Fibroblast of gingiva (primary cell): ENCODE results near the gene DNAJB11.

Experiments
- DNase-seq: peaks from one replicate; pipeline ENCODE4 v3.0.0-alpha.2; 2011; ENCODE audit warnings: low read depth

The DNAJB11 gene

DNA sequence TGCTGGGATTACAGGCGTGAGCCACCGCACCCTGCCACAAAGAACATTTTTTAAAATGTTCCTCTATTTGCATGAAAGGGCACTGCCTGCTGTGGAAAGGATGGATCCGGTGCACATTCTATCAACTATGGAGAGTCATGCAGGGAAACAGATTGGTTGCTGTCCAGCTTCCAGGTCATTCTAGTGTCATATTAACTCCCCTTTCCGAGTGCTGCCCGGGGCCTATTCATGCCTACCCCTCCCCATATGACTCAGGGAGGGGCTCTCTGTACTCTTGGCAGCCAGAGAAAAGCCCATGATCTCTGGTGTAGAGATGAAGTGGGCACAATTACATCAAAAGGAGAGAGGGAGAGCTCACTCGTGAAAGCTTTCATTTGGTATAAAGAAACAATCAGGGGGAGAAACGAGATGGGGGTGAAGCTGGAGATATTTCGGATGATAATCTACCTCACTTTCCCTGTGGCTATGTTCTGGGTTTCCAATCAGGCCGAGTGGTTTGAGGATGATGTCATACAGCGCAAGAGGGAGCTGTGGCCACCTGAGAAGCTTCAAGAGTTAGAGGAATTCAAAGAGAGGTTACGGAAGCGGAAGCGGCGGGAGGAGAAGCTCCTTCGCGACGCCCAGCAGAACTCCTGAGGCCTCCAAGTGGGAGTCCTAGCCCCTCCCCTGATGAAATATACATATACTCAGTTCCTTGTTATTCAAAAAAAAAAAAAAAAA is 26.2 kb downstream of the DNAJB11 start:
- DNase-seq, result no peak

DNA sequence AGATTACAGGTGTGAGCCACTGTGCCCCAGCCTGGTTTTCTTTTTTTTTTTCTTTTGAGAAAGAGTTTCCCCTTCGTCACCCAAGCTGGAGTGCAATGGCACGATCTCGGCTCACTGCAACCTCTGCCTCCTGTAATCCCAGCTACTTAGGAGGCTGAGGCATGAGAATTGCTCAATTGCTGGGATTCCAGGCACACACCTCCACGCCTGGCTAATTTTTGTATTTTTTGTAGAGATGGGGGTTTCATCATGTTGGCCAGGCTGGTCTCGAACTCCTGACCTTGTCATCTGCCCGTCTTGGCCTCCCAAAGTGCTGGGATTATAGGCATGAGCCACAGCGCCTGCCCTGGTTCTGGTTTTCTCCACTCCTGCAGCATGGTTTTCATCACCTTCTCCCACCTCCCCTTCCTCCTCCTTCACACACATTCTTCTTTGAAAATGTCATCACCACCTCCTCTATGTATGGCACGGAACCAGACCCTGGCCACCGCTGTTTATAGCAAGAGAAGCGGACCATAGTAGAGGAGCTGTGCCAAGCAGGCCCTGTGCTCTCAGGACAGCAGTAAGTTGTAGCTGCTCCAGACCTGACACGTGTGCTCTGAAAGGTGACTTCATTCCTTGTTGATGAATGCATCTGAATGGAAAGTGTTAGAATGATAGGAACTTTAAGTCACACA is 27.7 kb downstream of the DNAJB11 start:
- peak; percentile 43 for DNase-seq

DNA sequence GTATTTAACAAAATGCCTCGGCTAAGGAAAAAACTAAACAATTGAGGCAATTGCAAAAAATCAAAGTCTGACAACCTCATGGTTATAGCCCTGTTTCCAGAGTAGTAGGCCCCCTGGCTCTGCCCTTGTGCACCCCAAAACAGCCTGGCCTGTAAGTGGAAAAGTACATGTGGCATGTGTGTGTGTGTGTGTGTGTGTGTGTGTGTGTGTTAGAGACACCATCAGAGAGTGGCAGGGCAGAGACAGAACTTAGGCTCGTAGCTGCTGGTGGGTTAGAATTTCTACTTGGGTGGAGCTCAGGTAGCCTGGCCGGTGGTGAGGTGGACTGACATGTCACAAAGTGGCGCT is 28.2 kb downstream of the DNAJB11 start:
- DNase-seq, result no peak

DNA sequence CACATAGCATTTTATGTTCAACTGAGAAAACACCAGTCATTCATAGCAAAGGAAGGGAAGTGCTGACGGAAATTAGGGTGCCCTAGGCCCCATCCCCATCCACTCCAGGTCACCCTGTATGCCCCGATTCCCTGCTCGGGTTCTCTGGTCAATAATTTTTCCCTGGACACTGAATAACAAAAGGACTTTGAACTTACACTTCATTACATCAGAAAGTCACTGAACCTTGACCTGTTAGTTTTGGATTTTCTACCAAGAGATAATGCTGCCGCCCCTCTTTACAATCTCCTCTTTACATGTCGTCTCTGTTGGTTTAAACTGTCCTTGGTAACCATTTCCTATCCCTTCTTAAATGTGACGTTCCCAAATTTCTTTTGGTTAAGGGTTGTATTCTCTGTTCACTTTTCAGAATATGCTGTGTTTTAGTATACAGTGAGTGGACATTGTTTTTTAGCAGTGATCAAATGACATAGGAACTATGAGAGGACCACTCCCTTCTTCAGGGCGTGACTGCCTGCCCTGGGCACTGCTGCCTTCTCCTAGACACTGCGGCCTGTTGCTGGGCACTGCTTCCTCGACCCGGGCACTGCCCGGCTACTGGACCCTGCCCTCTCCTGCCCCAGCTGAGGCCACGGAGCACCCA is 28.7 kb downstream of the DNAJB11 start:
- DNase-seq, result no peak

DNA sequence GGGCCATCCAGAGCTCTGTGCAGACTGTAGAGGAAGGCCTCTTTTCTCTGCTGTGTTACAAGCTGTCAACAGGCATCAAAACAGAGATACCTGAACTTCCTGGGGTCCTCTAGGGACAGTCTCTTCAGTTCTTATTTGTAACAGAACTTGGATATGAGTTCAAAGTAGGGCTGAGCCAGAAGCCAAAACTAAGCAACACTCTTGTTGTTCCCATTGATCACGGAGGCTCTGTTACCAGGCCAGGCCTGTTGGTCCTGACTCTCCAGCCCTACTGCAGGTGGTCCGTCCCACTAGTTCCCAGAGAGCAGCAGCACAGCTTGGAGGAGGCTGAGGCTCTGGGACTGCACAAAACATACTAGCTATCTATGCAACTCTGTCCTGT is 29.3 kb downstream of the DNAJB11 start:
- no peak for DNase-seq

DNA sequence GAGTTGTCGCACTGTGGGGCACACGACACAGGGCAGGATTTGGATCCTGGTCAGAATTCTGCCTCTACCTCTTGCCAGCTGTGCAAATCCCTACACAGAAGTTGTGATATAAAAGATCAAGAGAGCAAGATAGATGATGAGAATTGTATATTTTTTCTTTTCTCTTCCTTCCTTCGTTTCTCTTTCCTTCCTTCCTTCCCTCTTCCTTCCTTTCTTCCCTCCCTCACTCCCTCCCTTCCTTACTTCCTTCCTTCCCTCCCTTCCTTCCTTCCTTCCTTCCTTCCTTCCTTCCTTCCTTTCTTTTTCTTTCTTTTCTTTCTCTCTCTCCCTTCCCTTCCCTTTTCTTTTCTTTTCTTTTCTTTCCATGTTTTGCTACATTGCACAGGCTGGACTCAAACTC is 30.4 kb downstream of the DNAJB11 start:
- no peak for DNase-seq

DNA sequence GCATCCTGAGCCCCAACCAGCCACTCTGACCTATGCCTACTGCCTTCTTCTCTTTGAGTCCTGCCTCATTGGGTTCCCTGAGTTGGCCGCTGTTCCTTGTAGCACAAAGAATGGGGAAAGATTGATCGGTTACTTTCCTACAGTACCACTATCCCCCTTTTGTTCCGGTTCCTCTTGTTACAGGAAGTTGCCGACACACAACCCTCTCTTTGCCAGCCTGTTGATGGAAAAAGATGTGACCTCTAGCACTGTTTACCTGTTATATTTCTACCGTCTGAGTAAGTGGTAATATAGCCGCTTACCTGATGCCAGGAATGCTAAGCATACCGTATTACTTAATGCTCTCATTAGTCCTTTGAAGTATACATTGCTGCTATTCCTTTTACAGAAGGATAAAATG is 32.6 kb downstream of the DNAJB11 start:
- DNase-seq, result no peak

DNA sequence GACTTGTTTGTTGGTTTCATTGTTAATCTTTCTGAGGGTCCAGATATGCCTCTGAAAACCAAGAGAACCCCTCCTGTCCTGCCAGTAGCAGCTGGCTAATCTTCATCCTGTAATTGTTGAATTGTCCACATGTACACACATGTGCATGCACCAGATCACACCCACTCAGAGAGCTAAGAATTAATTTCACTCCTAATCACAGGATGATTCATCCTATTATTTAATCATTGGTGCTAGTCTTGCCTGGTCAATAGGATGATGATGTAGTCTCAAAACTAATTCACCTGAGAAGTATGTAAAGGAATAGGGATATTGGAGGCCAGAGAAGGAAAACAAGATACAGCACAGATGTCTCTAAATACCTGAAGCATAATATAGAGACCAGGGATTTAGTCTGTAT is 34.6 kb downstream of the DNAJB11 start:
- no peak for DNase-seq

DNA sequence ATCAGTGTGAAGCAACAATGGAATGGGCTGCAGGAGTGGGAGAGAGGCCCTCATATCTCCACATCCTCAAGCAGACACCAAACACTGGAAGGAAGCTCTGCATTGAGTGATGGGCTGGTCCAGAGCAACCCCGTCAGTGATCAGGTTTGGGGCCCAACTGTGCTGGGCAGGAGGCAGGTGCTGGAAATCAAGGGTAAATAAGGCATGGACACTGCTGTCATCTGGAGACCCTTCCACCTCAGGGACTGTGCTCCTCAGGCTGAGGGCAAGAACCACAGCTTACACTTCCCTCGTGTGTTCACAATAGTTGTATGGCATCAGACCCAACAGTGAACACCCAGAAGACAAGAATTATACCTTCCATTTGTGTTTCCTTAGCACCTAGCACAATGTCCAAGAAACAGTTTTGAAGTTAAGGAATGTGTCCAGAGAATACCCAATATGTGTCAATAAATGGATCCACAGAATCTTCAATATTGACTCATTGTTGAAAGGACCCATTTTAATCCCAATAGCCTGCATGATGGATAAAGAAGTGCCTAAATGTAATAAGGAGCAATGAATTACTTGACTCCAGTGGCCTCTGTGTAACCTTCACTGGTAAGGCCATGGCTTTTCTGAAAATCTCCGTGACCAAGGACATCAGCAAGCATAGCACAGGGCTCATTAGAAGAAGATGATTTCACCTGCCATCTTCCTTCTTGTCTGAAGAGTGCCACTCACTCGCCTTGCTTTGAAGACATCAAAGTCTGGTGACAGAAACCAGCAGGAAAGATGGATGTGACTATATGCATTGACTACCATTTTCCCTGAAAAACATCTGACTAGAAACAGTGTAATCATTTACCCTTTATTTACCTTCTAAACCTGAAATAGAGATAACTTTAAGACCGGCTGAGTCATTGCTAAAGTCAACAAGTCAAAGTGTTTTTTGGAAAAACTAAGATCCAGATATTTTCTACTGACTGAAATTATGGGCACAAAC is 35.3 kb downstream of the DNAJB11 start:
- DNase-seq, result no peak

DNA sequence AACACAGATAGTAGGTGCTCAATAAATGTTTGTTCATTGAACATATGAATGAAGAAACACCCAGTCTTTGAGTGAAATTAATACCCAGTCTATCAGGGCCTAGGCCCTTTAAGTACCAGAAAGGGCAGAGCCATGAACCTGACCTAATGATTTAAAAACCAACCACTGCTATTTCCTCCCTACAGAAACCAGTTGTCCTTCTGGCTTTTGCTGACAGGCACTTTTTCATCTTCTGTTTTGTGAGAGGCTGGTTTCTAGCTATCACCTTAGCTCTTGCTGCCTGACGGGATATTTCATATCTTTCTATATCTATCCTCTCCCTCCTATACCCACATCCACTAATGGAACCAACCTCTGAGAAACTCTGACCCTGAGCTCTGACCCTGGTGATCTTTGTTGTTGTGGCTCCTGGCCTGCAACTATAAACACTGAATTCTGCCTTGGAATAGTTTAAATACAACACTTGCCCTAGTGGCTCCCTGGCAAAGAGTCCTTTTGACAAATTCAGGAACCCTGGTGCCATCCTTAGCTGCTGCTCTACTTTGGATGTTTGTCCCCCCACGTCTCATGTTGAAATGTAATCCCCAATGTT is 38.2 kb downstream of the DNAJB11 start:
- no peak for DNase-seq

DNA sequence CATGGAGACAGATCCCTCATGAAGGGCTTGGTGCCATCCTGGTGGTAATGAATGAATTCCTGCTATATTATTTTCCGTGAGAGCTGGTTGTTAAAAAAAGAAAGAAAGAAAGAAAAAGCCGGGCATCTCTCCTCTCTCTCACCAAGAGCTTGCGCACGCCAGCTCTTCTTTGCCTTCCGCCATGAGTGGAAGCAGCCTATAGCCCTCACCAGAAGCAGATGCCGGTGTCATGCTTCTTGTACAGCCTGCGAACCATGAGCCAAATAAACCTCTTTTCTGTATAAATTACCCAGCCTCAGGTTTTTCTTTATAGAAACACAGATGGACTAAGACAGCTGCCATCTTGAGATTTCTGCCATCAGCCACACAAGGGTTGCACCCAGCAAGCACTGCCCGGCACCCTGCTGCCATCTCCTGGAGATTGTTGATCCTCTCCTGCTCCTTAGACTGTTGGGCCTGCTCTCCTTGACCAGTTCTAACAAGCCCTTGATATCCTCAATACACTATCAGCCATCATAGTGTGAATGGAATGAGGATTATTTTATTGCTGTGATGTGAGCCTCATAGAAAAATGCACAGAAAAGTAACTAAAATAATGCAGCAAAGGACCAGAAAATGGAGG is 38.8 kb downstream of the DNAJB11 start:
- no peak for DNase-seq

DNA sequence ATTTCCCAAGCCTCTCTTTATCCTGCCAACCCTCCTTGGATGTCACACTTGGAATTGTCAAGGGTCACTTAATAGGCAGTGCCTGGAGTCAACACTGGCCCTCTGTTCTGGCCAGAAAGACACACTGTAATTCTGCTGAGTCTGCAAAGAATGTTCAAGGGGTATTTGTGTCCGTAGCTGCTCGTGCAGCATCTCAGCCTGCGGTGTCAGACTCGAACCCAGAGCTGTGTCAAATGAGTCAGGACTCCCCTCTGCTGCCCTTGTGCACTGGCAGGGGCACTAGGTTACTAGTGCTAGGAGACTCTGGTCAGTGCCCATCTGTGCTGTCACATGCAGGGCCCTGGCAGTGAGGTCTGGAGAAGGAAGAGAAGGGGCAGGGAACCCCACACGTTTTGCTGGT is 41.5 kb downstream of the DNAJB11 start:
- DNase-seq, result no peak

DNA sequence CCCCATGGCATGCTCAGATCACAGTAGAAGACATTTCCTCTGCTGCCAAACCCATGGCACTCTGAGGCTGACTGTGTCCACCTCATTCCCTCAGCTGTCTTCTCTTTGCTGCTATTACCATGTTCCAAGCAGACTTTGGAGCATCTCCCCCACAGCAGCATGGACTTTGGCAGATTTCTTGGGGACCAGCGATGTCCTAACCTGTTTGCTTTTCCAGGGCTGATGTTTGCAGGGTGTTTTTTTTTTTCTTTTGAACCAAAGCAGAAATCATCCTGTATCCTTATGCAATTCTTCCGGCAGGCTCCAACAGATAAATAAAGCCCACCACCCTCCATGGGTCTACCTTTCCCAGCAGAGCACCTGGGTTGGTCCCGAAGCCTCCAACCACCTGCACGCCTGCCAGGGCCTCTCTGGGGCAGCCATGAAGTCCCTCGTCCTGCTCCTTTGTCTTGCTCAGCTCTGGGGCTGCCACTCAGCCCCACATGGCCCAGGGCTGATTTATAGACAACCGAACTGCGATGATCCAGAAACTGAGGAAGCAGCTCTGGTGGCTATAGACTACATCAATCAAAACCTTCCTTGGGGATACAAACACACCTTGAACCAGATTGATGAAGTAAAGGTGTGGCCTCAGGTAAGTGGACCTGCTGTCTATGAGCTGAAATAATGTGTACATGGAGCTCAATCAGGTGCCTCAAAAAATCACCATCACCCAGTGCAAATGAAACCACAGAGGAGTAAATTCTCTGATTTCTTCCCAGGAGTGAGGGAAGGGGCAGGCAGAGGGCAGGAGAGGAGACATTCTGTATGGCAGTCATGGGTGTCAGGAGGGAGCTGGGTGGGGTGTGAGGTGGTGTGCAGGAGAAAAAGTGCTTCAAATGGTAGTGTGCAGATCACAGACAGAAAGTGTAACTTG is 42.5 kb downstream of the DNAJB11 start, which contains the start of gene AHSG:
TSS of gene AHSG (plus strand) at position 340 of the 916 bp plus-strand sequence. CDS start at position 422, 82 bp downstream.
- no peak for DNase-seq

DNA sequence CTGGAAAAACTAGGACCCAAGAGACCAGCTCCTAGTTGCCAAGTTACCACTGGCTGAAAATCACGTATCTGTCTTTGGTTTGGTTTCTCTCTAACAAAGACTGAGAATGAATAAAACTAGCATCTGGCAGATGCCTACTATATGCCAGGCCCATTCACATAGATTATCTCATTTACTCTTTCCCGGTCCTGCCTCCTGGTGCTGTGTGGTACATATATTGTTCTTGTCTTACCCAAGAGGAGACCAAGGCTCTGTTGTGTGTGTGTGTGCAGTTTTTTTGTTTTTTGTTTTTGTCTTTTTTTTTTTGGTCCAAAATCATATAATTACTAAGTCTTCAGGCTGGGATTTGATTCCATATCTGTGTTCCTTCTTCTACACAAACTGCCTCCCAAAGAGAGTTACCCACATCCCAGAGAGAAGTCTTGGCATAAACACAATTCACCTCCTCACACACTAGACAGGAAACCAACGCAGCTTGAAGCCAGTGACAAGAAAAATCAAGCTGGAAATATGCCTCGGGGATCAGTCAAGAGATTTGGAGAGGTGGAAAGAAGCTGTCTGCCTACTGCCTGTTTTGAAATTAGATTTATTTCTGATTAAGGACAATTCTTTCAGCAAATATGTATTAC is 43.2 kb downstream of the DNAJB11 start:
- no peak for DNase-seq

DNA sequence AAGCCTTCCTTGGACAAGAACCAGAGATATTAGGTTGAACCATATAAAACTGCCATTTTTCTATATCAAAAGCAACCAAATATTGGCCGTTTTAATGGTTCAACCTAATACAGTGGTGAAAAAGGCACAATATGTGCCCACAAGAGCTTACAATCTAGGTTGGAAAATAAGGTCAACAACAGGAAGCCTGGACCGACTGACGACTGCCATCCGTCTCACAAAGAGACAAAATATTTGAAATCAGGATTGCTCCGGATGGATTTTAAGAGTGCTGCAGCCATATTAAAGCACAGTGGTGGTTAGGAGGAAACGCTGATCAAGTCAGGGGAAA is 43.7 kb downstream of the DNAJB11 start:
- DNase-seq, result no peak

DNA sequence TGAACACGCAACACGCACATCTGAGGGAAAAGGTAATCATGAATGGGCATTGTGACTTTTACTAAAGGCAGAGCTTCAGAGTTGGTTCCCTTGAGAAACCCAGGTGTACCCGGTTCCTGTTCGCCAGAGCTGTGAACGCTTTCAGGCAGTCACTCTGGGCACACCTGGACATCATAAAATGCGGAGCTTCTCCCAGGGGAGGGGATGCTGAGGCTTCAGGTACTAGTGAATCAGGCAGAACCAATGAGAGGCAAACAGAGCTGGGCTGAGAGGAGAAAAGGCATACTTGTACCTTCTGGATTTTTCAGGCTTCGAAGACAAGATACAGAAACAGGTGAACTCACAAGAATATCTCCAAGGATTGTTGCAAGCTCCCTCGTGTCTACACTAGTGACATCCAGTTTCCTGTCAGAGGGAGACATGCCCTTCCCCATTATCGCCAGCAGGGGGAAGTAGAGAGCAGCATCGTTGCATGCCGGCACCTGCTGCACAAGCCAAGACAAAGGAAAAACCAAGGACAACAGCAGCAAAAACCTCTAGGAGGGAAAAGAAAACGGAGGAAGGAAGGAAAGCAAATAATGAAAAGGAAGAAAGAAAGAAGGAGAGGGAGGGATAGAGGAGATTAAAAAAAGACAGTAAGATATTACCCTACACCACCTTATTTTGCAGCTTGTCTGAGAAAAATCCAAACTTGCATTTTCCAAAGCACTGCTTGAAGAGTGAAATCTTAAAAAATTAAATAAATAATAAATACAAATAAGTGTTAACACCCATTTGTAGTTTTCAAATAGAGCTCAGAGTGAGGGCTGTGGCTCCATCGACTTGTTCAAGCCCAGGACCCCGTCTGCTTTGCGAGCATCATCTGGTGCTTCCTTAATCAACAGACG is 44.3 kb downstream of the DNAJB11 start:
- DNase-seq, result peak; percentile 54

DNA sequence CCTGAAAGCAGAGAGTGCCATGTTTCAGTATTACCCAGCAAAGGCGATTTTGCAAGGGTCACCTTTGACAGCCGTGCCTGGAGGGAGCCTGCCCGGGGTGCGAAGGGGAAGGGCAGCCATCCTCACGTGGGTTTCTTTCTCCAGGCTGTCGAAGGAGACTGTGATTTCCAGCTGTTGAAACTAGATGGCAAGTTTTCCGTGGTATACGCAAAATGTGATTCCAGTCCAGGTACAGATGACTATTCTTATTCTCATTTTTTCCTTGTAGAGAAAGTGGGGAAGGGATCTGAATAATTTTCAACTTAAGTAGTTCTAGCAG is 45.7 kb downstream of the DNAJB11 start:
- DNase-seq, result no peak

DNA sequence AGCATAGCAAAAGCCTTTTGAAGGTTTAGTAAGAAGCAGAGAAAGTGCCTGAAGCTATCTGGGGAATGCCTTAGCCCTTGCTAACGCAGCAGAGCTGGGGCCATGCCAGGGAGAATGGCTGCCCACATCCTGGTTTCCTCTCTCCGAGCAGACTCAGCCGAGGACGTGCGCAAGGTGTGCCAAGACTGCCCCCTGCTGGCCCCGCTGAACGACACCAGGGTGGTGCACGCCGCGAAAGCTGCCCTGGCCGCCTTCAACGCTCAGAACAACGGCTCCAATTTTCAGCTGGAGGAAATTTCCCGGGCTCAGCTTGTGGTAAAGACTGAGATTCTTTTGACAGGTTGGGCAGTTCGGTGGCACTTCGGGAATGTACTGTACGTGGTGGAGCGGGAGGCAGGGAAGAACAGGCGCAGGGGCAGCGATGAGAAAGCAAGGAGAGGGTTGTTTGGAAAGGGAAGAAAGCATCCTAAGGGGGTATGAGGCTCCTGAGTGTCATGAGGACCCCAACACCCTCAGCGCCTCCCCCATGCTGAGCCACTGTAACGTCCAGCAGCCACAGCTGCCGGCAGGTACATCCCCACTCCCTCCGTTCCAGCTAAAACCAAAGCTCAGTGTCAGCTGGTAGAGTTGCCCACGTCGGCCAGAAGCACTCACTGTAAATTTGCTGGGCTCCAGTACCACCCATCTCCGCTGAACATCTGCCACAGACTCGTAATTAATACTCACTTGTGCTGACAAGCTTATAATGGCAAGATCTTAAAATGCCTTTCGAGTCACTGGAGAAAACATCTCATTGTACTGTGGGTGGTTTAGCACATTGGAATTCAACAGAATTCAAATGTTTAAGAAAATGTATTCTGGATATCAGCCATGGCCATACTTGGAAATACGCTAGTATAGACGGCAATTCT is 46.8 kb downstream of the DNAJB11 start:
- peak; percentile 96 for DNase-seq
